Left ventricle myocardium inferior (tissue), 1 donor: ENCODE data around the gene ETS2. TPM values are rescaled to one million over a fixed set of nuclear protein-coding genes. Genes with fewer than 3 reads are reported as not detected.
A peak's percentile ranks its signal among the peaks of the same experiment; 100 is the strongest.

Experiments
- DNase-seq: peaks from one replicate; pipeline ENCODE4 v3.0.0-alpha.2; 2020
- H3K27ac ChIP-seq: fragments of 200-600 bp; replicated peaks from 2 replicates; pipeline ENCODE4 v1.8.0; 2021
- H3K27me3 ChIP-seq: fragments of 200-600 bp; 2 replicates; pipeline ENCODE4 v1.8.0; 2021; ENCODE audit warnings: low read depth
- H3K36me3 ChIP-seq: fragments of 200-600 bp; 2 replicates; pipeline ENCODE4 v1.8.0; 2021
- H3K4me1 ChIP-seq: fragments of 200-600 bp; 2 replicates; pipeline ENCODE4 v1.8.0; 2021
- H3K4me3 ChIP-seq: fragments of 200-600 bp; 2 replicates; pipeline ENCODE4 v1.8.0; 2021; ENCODE audit warnings: mild to moderate bottlenecking, moderate library complexity
- H3K9me3 ChIP-seq: fragments of 200-600 bp; replicated peaks from 2 replicates; pipeline ENCODE4 v1.8.0; 2021
- CTCF ChIP-seq: fragments of 200-600 bp; IDR thresholded peaks from 2 replicates; pipeline ENCODE4 v1.8.0; 2021; ENCODE audit warnings: antibody characterized with exemption, mild to moderate bottlenecking, borderline replicate concordance
- intact Hi-C: fragments of 100-400 bp; cut with micrococcal nuclease; formaldehyde crosslinking; loops from one replicate; pipeline ENCODE4 v1.11.0; 2022
- total RNA-seq: library from RNA; stranded (reverse); fragmentation: NEBNext Ultra II Directional; extraction: Animal tissue kit (Norgen Biotek cat#: 25700); gene quantifications from one replicate; pipeline ENCODE4 v1.2.1, GENCODE V29; 2021
- donor health status: DM: no; HTN: yes; CAD: no; lungs with severe emphysema.

Gene ETS2
- total RNA-seq, 1 donor from 2014 or later = 40.9 TPM

- no peak for TF ChIP-seq CTCF
- H3K27ac ChIP-seq = no peak overlapping the region
- intact Hi-C loops = no loop called here
- H3K36me3 ChIP-seq = peaks cover 97% of the 10 kb centered on the region
- no peak overlapping the region for H3K4me3 ChIP-seq
- DNase-seq = no peak
- no peaks in the 10 kb centered on the region for H3K27me3 ChIP-seq
- no peaks in the 10 kb centered on the region for H3K9me3 ChIP-seq
- H3K4me1 ChIP-seq = peaks cover 73% of the 10 kb centered on the region
These were observed 10.8 kb downstream of the ETS2 start for GRCh38 chr21:38816400-38816977.

GRCh38 chr21:38817371-38818324 is 11.9 kb downstream of the ETS2 start:
- Histone ChIP-seq H3K27ac (no peak overlapping the region), H3K4me1 (peaks cover 73% of the 10 kb centered on the region), H3K27me3 (no peaks in the 10 kb centered on the region), H3K4me3 (no peak overlapping the region), H3K36me3 (peaks cover 97% of the 10 kb centered on the region), H3K9me3 (no peaks in the 10 kb centered on the region)
- intact Hi-C loops = no loop called here
- no peak for DNase-seq
- TF ChIP-seq CTCF = no peak

- no peak overlapping the region for H3K27ac ChIP-seq
- H3K36me3 ChIP-seq = peaks cover 97% of the 10 kb centered on the region
- H3K4me1 ChIP-seq = peaks cover 73% of the 10 kb centered on the region
- no peak overlapping the region for H3K4me3 ChIP-seq
- H3K9me3 ChIP-seq = no peaks in the 10 kb centered on the region
- no peak for TF ChIP-seq CTCF
- intact Hi-C loops = no loop called here
- DNase-seq = no peak
- H3K27me3 ChIP-seq = no peaks in the 10 kb centered on the region
These were observed 12.6 kb downstream of the ETS2 start for GRCh38 chr21:38818325-38818723.

- Histone ChIP-seq H3K27me3 (no peaks in the 10 kb centered on the region), H3K4me3 (no peak overlapping the region), H3K27ac (peak overlapping the region; percentile 78), H3K9me3 (no peaks in the 10 kb centered on the region), H3K4me1 (peaks cover 73% of the 10 kb centered on the region), H3K36me3 (peaks cover 97% of the 10 kb centered on the region)
- TF ChIP-seq CTCF = no peak
- no peak for DNase-seq
- intact Hi-C loops = no loop called here
These were observed 13.5 kb downstream of the ETS2 start for GRCh38 chr21:38819051-38819718.

GRCh38 chr21:38819719-38820159 is 14.0 kb downstream of the ETS2 start:
- no peak overlapping the region for H3K4me3 ChIP-seq
- peak overlapping the region; percentile 78 for H3K27ac ChIP-seq
- peaks cover 97% of the 10 kb centered on the region for H3K36me3 ChIP-seq
- no peaks in the 10 kb centered on the region for H3K27me3 ChIP-seq
- TF ChIP-seq CTCF = no peak
- intact Hi-C loops = no loop called here
- DNase-seq = no peak
- peaks cover 73% of the 10 kb centered on the region for H3K4me1 ChIP-seq
- H3K9me3 ChIP-seq = no peaks in the 10 kb centered on the region
